Measurements from ENCODE around the gene MTMR11. TPM values are rescaled to one million over a fixed set of nuclear protein-coding genes. Genes with fewer than 3 reads are reported as not detected.
A peak's percentile ranks its signal among the peaks of the same experiment; 100 is the strongest.
"Not testable (repeated sequence)": the region's sequence is repeated elsewhere in the genome, so short reads cannot be mapped to it uniquely, and the experiment has no call there.

Gene MTMR11, protein sequence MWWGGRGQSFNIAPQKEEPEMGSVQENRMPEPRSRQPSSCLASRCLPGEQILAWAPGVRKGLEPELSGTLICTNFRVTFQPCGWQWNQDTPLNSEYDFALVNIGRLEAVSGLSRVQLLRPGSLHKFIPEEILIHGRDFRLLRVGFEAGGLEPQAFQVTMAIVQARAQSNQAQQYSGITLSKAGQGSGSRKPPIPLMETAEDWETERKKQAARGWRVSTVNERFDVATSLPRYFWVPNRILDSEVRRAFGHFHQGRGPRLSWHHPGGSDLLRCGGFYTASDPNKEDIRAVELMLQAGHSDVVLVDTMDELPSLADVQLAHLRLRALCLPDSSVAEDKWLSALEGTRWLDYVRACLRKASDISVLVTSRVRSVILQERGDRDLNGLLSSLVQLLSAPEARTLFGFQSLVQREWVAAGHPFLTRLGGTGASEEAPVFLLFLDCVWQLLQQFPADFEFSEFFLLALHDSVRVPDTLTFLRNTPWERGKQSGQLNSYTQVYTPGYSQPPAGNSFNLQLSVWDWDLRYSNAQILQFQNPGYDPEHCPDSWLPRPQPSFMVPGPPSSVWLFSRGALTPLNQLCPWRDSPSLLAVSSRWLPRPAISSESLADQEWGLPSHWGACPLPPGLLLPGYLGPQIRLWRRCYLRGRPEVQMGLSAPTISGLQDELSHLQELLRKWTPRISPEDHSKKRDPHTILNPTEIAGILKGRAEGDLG
- 1 to 10 TPM in 1 of 2 experiments, under 1 TPM in 1; 0.94 to 1.8 TPM for total RNA-seq

DNA sequence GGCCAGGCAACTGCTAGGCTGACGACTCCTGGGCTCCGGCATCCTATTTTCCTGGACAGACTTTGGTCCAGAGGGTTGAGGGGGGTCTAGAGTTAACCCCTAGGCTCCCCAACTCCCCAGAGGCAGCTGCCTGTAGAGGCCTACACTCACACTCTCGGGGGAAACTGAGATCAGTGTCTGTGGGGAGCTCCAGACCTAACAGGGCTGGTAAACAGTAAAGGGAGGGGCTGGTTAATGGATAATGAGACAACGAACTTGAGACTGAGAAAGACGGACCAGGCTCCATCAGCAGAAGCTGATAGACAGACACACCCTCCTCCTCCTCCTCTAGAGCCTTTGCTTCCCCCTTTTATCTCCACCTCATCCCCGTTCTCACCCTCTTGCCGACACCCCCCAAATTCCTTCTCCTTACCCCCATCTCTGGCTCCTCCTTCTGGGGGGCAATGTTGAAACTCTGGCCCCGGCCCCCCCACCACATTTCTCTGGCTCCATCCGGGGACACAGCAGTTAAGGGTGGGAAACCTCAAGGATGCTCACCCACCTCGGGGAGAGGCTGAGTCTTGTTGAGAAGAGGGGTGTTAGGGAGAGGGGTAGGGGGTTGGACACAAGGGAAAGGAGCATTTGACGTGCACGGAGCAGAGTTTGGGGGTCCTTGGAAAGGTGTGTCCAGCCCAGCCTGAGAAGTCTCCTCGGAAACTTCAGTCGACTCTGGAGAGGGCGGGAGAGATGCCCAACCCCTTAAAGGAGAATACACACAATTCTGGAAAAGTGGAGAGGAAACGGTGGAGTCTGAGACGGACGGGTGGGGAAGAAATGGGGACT is at the start of gene MTMR11:
Gene MTMR11 (minus strand): TSS at position 710 of the 822 bp plus-strand sequence. CDS start 232 bp downstream, at position 478.
- Mint-ChIP-seq H3K27ac (peak within 1 kb of the TSS; percentile 47), H3K4me3 (peak within 1 kb of the TSS; percentile 11), H3K9me3 (no peaks in the 10 kb centered on the region), H3K36me3 (no peaks in the 10 kb centered on the region), H3K4me1 (peaks cover 32% of the 10 kb centered on the region), H3K27me3 (peaks cover 3% of the 10 kb centered on the region)
- DNase-seq, result no peak

DNA sequence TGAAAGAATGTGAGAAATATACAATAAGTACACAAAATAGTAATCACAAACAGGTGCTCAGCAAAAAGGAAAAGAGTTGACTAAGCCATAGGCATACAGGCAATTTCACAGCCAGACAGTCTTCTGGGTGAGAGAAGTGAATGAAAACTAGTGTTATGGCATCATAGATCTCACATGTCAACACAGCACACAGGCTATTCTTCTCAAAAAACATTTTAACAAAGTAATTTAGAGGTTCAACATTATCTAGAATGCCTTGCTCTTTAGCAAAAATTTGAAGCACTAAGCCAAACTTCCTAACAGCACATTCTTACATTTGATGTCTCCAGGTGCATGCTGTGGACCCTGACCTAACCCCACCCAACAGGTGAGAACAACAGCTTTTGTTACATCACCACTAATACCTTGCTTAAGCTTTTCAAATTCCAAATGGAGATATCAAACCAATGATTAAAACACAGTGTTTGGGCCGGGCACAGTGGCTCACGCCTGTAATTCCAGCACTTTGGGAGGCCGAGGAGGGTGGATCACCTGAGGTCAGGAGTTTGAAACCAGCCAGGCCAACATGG is 43.4 kb upstream of the MTMR11 start:
- Mint-ChIP-seq H3K4me1 (peaks cover 34% of the 10 kb centered on the region), H3K27ac (peak overlapping the region; percentile 49), H3K4me3 (no peak overlapping the region)

DNA sequence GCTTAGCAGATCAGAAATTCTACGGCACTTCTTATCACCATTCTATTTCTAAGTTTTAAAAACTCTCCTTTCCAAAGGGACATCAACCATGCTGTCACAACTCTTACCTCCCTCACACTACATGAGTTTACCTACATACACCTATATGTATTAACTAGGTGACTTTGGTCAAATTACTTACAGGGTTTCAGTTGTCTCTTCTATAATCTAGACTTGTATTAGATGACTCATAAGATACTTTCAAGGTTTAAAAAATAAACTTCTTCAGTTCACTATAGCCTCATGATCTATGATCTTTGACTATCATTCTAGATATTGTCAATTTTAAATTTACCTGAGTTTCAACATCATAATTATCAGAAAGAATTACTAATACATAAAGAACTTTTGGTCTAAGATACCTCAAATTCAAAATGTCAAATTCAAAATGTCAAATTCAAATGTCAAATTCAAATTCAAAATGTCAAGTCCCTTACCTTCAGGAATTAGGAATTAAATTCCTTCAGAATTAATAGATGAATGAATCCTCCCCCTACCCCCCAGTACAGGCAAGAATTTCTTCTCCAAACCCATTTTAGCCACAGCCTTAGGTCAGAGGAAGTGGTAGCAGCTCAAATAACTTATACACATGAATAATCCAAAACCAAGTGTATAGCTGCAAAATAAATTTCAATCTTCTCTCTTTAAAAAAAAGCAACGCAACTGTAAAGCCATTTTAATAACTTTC is 42.7 kb upstream of the MTMR11 start:
- no peaks in the 10 kb centered on the region for H3K27me3 Mint-ChIP-seq
- H3K4me3 Mint-ChIP-seq, result peak overlapping the region; percentile 1
- H3K4me1 Mint-ChIP-seq, result peaks cover 32% of the 10 kb centered on the region
- no peaks in the 10 kb centered on the region for H3K9me3 Mint-ChIP-seq
- no peak for DNase-seq
- peak overlapping the region; percentile 49 for H3K27ac Mint-ChIP-seq
- H3K36me3 Mint-ChIP-seq, result peaks cover 22% of the 10 kb centered on the region

More for the DNA sequence above, 43.4 kb upstream of the MTMR11 start:
- Mint-ChIP-seq H3K9me3 (no peaks in the 10 kb centered on the region), H3K27me3 (no peaks in the 10 kb centered on the region), H3K36me3 (peaks cover 26% of the 10 kb centered on the region)
- DNase-seq, result no peak

DNA sequence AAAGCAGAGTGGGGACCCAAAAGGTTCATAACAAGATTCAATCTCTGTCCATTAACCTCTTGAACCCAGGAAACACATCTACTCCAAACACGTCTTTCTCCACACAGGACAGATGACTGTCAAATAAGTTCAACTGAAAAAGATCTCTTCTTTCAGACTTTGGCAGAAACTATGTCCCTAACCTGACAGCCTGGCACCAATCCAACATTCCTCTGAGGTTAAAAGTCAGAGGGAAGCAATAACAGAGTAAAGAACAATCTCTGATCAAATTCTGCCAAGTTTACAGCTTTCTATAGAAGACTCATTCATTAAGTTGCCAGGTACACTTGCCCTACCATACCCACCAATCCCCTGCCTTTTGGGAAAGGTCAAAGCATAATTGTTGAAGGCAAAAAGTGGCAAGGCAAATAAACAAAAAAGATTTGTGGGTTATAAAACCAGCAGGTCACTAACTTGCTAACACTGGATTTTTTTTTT is 41.9 kb upstream of the MTMR11 start:
- H3K4me3 Mint-ChIP-seq, result no peak overlapping the region
- H3K4me1 Mint-ChIP-seq, result peaks cover 32% of the 10 kb centered on the region
- H3K27me3 Mint-ChIP-seq, result no peaks in the 10 kb centered on the region
- peaks cover 24% of the 10 kb centered on the region for H3K36me3 Mint-ChIP-seq
- H3K9me3 Mint-ChIP-seq, result no peaks in the 10 kb centered on the region
- H3K27ac Mint-ChIP-seq, result peak overlapping the region; percentile 49
- DNase-seq, result no peak

DNA sequence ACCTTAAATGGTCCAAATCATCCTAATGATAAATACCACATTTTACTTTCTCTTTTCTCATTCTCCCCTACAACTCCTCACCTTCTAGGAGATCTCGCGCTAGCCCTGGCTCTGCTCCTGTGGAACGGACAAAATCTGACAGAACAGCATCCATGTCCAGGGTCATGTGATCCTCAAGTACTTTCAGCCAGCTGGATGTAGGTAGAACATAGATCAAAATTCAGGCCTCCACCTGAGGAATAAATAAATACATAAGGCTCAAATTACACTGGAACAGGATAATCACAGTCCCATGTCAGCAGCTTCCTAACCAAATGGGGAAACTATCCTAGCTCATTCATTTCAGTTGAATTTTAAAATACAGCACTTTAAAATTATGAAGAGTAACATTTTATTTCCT is 40.7 kb upstream of the MTMR11 start:
- Mint-ChIP-seq H3K36me3 (peaks cover 31% of the 10 kb centered on the region), H3K4me1 (peaks cover 32% of the 10 kb centered on the region), H3K27me3 (no peaks in the 10 kb centered on the region), H3K9me3 (no peaks in the 10 kb centered on the region), H3K4me3 (no peak overlapping the region), H3K27ac (no peak overlapping the region)
- no peak for DNase-seq

DNA sequence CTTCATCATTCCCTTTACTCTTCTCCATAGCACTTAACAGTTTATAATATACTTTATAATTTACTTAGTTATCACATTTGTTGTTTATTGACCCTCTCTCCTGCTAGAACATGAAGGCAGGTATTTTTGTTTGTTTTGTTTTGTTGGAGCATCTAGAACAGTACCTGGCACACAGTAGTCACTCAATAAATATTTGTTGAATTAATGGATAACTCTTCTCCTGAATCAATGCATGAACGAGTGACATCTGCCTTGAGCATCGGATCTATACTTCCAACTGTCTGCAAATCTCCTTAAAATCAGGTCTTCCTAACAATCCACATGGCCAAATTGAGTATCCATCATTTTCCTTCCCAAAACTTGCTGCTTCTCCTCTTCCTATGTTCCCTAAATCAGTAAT is 35.9 kb upstream of the MTMR11 start:
- Mint-ChIP-seq H3K27me3 (no peaks in the 10 kb centered on the region), H3K36me3 (peaks cover 26% of the 10 kb centered on the region), H3K4me1 (peaks cover 3% of the 10 kb centered on the region), H3K4me3 (no peak overlapping the region), H3K27ac (no peak overlapping the region), H3K9me3 (no peaks in the 10 kb centered on the region)
- DNase-seq, result no peak

DNA sequence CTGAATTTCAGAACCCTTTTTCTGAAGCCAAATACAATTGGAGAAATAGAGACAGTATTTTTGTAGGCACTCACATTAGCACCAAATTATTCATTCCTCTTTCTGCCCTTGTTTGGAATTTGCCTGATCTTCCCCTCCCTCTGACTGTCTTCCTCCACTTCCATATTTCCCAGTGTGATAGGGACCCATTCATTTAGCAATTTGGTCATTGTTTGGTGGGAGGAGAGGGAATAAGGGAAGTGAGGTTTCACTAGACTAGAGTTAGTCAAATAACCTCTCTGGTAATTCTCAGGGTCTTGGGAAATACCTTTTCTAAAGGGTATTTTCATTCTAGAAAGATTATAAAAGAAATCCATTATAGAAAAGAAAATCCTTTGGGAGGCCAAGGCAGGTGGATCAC is 31.0 kb upstream of the MTMR11 start:
- Mint-ChIP-seq H3K4me3 (no peak overlapping the region), H3K36me3 (peaks cover 17% of the 10 kb centered on the region), H3K9me3 (no peaks in the 10 kb centered on the region), H3K27me3 (no peaks in the 10 kb centered on the region), H3K4me1 (peaks cover 4% of the 10 kb centered on the region), H3K27ac (no peak overlapping the region)
- DNase-seq, result no peak

DNA sequence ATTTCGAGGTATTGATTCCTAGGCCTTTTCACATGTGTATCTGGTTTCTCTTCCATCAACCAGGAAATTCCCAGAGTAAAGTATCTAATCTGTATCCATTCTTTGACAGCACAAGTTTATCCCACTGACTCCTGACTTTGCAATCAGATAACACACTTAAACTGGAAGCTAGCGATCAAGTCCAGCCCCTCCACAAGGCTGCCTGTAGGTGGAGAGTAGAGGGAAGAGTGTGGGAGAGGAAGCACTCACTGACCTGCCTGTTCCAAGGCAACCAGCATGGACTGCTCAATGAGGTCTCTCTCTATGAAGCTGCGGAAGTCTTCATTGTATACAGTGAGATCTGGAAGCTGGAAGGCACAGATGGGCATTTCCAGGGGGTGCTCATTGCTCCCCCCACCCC is 30.4 kb upstream of the MTMR11 start:
- Mint-ChIP-seq H3K4me1 (peaks cover 10% of the 10 kb centered on the region), H3K4me3 (no peak overlapping the region), H3K9me3 (no peaks in the 10 kb centered on the region), H3K36me3 (peaks cover 16% of the 10 kb centered on the region), H3K27ac (no peak overlapping the region), H3K27me3 (no peaks in the 10 kb centered on the region)
- no peak for DNase-seq

DNA sequence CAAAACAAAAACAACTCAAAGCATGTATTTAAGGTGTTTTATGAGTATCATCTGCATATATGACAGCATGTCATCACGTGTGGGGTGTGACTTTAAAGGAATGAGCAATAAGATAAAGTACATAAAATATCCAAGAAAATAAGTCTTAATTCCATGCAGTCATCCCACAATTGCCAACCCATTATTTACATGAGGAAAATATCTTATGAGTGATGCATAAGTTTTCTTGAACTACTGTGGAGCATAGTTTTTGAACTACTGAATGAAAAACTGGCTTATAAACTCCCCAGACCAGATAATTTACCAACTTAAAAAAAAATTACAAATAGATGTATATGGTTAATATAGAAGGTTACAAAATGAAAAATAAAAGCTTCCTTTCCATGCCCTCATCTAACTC is 29.7 kb upstream of the MTMR11 start:
- Mint-ChIP-seq H3K9me3 (no peaks in the 10 kb centered on the region), H3K4me3 (no peak overlapping the region), H3K27ac (no peak overlapping the region), H3K4me1 (peaks cover 12% of the 10 kb centered on the region), H3K27me3 (no peaks in the 10 kb centered on the region), H3K36me3 (peaks cover 16% of the 10 kb centered on the region)
- DNase-seq, result no peak

DNA sequence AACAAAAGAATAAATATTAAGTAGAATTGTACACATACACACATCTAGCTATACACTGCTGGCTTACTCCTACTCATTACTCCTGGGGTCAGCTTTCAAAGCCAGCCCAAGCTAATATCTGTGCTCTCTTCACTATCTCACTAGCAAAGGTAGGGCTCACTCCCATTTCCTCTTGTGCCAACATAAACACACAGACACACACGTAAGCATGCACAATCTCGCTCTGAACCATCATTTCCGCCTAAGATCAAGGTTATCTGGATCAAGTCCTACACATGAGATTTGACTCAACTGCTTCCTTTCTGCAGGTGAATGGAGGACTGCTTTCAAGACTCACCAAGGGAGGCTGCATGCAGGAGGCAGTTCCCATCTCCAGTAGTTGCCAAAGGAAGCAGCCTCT is 28.8 kb upstream of the MTMR11 start:
- Mint-ChIP-seq H3K4me1 (peaks cover 12% of the 10 kb centered on the region), H3K27me3 (no peaks in the 10 kb centered on the region), H3K4me3 (no peak overlapping the region), H3K9me3 (no peaks in the 10 kb centered on the region), H3K27ac (no peak overlapping the region), H3K36me3 (peaks cover 23% of the 10 kb centered on the region)
- DNase-seq, result no peak

DNA sequence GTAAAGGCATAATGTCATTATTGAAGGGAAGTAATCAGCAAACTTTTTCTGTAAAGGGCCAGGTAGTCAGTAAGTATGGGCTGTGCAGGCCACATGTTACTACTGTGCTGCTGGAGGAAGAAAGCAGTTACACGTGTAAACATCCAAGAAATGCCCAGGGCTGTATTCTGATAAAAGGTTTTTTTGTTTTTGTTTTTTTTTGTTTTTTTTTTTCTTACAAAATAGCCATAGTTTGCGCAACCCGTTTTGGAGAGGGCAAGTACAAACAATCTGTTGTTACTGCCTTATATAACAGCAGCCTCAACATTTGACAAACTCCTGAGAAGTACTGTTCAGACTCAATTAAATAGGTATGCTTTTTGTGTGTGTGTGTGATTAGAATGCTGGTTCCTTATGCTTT is 26.7 kb upstream of the MTMR11 start:
- H3K4me3 Mint-ChIP-seq, result no peak overlapping the region
- peaks cover 33% of the 10 kb centered on the region for H3K36me3 Mint-ChIP-seq
- H3K9me3 Mint-ChIP-seq, result no peaks in the 10 kb centered on the region
- no peak for DNase-seq
- H3K27ac Mint-ChIP-seq, result no peak overlapping the region
- H3K4me1 Mint-ChIP-seq, result peaks cover 12% of the 10 kb centered on the region
- no peaks in the 10 kb centered on the region for H3K27me3 Mint-ChIP-seq

DNA sequence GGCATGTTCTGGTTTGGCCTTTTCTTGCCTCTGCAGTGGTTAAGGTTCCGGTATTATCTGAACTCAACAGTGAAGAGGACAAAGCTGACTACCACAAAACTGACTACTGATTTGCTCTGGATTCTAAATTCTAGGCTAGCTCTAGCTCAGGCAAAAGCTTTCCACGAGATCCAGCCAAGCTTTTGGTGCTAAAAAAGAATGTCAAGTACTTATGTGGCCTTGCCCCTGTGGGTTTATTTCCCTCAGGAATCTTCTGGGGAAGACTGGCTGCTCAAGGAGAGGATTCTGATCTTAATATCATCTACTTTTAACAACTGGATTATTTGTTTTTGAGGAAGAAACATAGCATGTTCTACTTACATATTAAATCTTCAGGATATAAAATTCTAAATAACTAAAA is 26.1 kb upstream of the MTMR11 start:
- Mint-ChIP-seq H3K27ac (peak overlapping the region; percentile 42), H3K9me3 (no peaks in the 10 kb centered on the region), H3K4me3 (no peak overlapping the region), H3K4me1 (peaks cover 12% of the 10 kb centered on the region), H3K36me3 (peaks cover 36% of the 10 kb centered on the region), H3K27me3 (no peaks in the 10 kb centered on the region)
- no peak for DNase-seq

DNA sequence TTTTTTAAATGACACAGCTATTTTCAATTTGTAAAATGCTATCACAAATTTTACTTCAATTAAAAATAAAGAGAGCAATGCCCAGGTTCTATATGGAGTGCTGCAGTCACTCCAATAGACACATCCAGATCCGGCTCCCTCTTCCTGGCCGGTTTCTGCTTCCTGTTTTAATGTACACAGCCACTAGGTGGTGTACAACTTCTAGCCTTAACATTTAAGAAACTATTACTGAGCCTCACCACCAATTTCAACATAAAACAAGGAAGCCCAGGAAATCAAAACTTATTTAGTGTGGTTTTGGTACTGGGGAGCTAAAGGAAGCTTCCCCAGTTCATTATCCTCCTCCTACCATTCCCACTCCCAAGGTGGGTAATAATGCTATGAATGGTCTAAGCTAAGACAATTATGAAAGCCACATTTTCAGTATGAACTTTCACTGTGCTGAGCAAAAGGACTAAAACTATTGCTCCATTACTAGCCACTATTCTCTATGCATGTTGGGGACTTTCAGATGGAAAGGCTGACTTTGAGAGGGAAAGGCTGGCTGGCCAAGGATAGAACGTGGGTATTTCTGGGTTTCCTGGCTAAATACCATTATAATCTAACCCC is 25.5 kb upstream of the MTMR11 start:
- DNase-seq, result peak; percentile 5
- H3K36me3 Mint-ChIP-seq, result peaks cover 38% of the 10 kb centered on the region
- no peaks in the 10 kb centered on the region for H3K9me3 Mint-ChIP-seq
- peak overlapping the region; percentile 42 for H3K27ac Mint-ChIP-seq
- H3K27me3 Mint-ChIP-seq, result no peaks in the 10 kb centered on the region
- peaks cover 12% of the 10 kb centered on the region for H3K4me1 Mint-ChIP-seq
- H3K4me3 Mint-ChIP-seq, result no peak overlapping the region

DNA sequence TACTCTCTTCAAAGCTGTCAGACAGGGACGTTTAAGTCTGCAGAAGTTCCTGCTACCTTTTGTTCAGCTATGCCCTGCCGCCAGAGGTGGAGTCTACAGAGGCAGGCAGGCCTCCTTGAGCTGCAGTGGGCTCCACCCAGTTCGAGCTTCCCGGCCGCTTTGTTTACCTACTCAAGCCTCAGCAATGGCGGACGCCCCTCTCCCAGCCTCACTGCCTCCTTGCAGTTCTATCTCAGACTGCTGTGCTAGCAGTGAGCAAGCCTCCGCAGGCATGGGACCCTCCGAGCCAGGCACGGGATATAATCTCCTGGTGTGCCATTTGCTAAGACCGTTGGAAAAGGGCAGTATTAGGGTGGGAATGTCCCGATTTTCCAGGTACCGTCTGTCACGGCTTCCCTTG is 20.9 kb upstream of the MTMR11 start:
- H3K9me3 Mint-ChIP-seq, H3K27me3 Mint-ChIP-seq, DNase-seq, H3K27ac Mint-ChIP-seq, H3K4me3 Mint-ChIP-seq, H3K4me1 Mint-ChIP-seq: not testable (repeated sequence)
- peaks cover 58% of the 10 kb centered on the region for H3K36me3 Mint-ChIP-seq
